ENCODE data around the gene UBASH3B.
A peak's percentile ranks its signal among the peaks of the same experiment; 100 is the strongest.

The UBASH3B gene

DNA sequence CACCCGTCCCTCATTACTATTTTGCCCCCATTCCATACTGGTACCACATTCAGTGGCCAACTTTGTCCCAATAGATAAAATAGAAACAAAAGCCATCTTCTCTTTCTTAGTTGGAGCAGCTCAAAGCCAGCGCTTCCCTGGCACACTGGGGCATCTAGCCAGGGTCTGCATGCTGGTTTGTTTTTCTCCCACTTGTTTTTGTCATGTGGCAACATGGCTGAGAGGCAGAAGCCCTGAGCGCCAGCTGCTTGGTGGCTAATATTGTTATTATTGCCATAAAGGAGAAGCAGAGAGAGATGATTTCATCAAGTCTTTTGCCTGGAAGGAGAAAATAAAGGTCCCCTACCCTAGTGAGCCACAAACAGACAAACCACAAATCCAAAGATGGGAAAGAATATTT, 134.4 kb downstream of the UBASH3B start:
- DNase-seq: no peak

DNA sequence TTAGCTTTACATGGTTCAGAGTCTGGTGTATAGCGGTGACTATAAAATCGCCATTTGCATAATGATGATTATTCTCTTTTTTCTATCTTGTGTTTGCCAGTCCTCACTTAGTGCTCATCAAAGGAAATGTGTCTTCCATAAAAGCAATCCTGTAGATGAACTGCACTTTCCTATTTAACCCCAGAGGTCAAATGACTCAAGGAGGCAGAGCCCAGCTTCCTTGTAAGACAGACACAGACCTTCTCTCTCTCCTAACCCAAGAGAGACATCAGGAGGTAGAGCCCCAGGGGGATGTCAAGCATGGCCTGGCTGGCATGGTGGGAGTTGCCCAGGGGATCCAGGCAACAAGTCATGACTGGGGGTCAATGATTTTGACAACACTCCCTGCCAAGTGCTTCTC, 135.9 kb downstream of the UBASH3B start:
- peak; percentile 35 to 56 for DNase-seq

DNA sequence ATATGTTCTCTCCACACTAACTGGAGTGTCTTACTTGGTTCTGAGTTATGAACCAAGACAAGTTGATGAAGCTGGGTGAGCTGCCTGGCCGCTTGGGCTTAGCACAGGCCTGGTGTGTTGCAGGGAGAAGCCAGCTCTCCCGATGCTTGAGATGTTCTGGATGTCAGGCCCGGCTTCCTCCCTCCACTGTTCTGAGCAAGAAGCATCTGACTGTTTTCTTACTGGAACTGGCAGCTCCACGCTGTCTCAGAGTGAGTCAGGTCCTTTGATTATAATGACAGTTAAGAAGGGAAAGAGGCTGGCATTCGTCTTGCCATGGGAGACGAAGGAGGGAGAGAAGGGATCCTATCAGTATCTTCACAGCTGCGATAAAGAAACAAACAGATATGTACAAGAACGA, 136.3 kb downstream of the UBASH3B start:
- DNase-seq: no peak

DNA sequence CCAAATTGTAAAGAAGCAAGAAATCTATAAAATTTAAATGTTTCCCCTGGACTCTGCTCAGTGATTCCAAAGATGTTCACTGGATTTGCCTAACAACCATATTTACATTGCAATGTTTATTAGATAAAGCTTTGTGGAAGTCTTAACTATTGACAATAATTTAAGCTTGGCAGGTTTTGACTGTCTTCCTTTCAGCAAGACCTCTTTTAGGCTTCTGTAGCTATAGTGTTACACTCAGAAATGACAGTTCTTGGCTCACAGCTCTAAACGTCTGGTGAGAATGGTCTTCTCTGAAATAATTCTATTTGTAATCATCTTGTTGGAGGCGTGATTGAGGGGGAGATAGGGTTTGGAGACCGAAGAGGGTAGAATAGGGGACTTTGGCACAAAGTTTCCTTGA, 138.0 kb downstream of the UBASH3B start:
- no peak for DNase-seq

DNA sequence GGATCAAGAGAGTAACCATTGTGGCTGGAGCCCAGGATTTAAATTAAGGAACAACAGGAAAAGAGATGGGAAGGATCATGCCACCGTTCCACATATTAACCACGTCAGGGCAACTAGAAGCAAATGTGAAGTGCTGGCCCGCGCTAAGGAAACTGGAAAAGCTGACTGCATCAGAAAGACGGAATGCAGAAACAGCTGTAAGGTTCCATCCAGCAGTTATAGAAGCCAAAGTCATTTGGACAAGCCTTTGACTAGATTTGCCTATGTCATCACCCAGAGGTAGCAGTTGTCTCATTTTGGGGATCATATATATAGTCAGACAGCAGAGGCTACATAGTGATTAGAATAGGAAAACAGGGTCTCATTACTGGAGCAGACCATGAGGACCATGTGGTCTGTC, 139.8 kb downstream of the UBASH3B start:
- DNase-seq: peak; percentile 52 to 70

DNA sequence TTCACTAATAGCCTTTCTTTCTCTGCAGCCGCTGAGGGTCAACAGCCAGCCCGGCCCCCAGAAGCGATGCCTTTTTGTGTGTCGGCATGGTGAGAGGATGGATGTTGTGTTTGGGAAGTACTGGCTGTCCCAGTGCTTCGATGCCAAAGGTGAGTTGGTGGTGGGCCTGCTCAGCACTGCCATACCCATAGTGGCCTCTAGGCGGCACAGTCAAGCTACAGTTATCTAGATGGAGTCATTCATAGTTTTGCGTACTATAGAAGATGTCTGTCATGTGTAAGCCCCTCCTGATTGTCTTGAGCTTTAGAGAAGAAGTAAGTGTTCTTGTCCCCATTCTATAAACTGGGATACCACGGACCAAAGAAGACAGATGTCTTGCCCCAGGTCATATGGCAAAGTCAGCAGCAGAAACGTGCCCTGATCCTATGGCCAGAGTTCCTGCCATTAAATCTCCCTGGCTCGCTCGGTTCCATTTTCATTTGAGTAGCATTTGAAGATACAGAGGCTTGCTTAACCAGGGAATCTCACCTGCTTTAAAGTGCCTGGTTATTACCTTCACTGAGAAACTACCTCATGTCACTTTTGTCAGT, 140.7 kb downstream of the UBASH3B start:
- peak; percentile 40 to 71 for DNase-seq

DNA sequence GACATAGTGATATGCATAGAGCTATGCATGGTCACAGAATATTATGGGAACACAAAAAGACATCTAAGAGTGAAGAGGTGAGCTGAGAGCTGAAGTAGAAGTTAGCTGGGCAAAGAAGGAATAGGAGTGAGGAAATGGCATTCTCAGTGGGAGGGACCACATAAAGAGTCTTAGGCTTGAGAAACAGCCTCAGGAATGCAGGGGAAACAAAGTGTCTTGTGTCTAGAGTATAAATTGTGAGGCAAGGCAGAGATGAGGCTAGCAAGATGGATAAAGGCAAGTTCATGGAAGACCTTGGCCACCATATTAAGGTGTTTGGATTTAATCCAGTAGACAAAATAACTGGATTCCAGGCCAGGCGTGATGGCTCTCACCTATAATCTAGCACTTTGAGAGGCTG, 142.1 kb downstream of the UBASH3B start:
- no peak for DNase-seq

DNA sequence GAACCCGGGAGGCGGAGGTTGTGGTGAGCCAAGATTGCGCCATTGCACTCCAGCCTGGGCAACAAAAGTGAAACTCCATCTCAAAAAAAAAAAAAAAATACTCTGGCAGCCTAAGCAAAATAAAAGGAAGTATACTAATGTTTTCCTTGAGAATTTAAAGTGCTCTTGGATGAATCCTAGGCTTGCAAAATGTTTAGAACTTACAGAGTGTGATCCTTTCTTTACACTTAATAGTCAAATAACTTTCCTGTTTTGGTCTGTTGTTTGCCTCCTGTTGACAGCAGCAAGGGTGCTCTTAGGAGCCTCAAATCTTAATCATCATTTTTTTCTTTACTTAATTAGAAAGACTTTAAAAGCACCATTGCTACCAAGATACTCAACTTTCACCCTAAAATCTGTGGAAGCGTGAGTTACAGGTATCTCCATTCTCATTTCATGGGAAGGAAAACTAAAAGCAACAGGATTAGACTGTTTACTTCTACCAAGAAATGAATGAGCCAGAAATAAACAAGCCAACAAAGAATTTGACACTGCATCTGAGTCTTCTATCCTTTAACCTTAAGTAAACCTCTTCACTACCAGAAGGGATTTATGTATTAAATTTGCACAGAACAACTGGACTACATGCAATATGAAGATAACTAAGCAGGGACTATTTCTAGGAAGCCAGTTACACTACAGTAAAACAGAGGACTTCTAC, 144.0 kb downstream of the UBASH3B start:
- DNase-seq: no peak

DNA sequence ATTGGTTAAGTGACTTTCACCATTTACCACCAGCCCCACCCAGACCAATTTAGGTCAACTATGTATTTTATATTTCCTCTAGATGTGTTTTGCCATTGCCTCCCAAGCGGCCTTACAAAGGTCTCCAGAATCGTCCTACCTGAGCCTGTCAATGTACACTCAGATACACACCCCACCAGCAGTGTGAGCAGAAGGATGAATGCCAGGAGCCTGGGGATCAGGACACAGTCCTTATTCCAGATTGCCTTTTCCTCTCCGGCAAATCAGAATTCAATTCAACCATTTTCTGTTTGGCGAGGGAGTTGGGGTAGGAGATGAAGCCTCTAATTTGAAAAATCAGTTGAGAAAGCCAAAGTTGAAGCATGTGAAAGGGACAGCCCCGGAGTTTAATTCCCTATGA, 147.4 kb downstream of the UBASH3B start:
- DNase-seq: no peak

DNA sequence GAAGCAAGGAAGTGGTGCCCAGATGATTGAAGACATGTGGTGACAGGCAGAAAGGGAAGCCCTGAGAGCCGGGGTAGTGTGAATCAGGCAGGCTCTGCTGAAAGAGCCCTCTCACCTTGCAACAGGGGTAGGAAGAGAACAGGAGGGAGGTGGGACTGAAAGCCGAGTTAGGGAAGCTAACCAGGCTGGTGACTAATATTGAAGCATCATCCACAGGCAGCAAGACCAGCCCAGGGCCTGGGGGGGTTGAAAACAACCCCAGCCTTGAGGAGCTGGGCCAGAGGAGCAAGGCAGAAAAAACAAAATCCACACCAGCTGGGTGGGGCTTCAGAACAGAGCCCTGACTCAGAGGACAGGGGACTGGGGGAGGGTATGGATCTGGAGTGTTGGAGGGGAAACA, 147.8 kb downstream of the UBASH3B start:
- no peak for DNase-seq

DNA sequence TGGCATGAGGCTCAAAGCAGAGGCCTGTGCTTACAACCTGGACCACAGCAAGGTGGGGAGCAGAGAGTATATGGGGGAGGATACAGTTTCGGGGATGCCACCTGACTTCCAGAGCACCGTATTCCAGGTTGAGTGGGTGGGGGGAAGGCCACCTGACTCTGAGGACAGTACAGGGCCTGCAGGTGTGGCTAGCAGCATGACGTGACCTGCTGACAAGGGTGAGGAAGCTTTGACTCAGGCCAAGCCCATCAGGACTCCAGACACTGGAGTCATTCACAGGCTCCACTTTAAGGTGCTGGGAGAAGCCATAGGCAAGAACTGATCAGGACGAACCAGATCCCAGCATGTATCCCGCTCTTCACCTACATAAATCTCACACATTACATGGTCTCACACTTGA, 148.2 kb downstream of the UBASH3B start:
- no peak for DNase-seq

DNA sequence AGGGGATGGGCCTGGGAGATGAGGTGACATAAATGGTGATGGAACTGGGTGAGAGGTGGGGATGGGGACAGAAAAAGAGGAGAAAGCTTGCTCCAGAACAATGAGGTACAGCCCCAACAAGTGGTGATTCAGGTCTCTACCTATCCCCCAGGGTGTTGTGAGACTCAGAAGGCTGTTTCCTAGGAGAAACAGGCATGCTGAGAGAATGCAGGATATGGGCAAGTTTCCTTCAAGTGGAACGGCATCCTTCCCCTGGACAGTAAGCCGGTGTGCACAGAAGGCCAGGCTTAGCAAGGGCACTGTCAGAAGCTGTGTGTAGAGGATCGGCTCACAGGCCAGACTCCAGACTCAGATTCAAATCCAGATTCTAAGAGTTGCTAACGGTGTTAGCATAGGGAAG, 148.6 kb downstream of the UBASH3B start:
- DNase-seq: no peak

DNA sequence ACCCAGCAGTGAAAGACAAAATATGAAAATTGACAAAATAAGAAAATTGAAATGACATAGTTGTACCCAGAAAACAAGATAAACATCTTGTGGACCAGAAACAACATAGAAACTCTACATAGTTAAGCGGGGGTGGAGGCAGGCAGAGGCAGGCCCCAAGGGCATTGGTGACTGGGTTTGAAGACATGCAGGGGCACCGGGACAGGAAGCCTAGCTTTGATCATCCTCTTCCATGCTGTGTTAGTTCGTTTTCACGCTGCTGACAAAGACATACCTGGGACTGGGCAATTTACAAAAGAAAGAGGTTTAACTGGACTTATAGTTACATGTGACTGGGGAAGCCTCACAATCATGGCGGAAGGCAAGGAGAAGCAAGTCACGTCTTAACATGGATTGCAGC, 149.3 kb downstream of the UBASH3B start:
- no peak for DNase-seq

DNA sequence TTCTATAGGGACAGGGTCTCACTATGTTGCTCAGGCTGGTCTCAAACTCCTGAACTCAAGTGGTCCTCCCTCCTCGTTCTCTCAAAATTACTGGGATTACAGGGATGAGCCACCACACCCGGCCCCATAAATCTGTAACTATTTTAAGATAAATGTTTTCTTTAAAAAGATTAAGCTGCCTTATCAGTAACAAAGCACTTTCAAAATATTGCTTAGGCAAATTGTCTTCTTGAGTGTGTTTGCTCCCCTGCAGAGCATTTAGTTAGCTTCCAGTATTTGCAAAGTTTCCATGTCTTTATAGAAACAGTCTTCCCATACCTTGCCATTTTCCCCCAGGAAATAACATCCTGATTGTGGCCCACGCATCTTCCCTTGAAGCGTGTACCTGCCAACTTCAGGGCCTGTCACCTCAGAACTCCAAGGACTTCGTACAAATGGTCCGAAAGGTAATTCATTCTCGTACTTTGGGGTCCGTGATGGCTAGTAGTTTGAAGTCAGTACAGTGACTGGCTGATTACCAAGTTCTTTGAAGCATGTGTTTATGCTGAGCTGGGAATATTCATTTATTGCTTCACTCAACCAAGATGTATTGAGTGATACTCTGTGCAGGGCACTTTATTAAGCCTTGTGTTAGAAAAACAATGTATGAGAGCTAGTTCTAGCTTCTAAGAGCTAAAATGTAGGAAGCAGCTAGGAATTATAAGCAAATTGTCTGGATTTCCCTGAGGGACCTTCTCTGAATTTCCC, 152.4 kb downstream of the UBASH3B start:
- DNase-seq: no peak

DNA sequence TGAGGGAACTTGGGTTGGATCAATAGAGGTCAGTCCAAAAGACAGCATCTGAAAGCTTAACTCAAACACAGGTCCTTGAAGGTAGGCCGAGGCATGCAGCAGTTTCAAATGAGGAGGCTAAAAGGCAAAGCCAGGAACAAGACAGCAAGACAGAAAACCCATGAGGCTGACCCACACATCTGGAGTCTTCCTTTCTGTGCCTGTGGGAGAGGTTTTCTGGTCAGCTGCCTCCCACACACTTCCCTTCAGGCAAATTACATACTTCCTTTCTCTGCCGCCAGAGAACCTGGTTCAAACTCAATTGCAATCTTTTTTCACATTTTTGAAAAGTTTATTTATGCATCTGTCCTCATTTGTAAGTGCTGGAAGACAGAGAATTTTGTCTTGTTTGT, 153.0 kb downstream of the UBASH3B start:
- DNase-seq: no peak

DNA sequence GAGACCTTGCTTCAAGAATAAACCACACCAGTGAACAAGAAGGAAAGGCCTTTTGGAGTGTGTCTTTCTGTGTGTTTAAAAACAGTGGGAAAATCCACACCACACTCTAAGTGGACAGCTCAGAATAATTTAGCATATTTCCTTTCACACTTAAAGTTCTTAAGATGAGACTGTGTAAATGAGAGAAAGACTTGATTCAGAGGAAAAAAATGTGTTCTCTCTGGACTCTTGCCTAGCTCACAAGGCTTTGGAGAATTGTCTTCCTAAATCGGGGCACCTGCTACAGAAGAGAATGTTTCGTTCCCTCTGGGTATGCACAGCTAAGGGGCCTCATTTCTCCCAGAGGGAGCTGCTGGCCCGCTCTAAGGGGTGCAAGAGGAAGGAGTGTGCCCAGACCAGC, 154.3 kb downstream of the UBASH3B start:
- no peak for DNase-seq

DNA sequence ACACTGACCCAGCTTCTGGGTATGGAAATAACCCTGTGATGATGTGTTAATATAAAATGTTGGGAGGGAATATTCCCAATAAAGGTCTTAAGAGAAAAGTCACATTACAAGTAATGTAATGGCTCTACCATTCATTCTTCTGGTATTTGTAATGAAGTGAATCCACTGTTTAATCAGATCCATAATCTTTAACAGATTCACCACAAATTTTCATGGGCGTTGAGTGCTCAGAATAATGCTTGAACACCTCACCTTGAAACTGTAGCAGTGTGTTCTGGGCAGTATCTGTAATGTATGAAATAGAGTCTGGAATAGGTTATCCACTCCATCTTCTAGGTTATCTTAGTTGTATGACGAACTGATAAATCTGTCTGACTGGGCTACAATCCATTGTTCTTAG, 156.2 kb downstream of the UBASH3B start:
- DNase-seq: no peak

DNA sequence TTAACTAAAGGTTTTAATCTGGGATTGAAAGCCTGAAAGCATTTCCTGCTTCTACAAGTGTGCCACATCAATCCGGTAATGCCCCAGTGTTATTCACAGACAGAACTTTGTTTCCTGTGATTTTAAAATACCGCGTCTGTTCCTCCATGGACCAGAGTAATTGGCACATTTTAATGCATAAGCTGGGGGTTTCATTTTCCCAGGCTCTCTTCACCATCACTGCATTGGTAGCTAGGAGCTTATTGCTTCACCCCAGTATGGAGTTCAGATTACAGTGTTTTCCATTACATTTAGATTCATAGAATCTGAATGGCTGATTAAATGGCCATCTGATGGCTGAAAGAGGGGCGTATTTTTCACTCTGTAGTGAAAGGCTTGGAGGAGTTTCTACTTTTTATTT, 157.1 kb downstream of the UBASH3B start:
- DNase-seq: no peak

DNA sequence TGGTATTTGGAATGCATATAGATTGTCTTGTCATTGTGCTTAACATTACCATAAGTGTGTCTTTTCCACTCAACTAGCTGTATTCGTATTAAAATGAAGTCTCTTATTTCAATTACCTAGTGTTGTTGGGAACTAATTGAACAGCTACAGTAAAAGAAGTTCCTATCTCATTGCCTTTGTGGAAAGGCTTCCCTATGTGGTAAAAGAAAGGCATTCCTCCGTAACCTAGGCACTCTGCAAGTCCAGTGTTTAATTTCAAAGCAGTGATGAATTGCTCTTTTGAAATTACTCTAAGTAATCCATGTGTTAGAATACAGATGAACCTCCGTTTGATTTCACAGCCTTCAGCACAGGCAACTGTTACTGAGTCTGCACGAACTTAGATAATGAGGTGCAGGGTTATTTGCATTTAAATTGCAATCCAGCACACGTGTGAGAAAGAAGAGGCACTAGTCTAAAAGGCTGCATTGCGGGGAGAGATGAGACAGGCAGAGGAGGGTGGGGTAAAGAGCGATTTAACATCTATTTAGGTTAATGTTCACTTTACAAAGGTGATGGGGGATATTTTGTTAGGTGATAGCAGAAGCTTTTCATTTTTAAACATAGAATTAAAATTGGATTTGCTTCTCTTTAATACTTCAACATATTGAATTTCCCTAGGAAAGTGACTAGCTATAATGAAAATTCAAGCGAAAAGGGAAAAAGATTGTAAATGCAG, 157.8 kb downstream of the UBASH3B start:
- DNase-seq: peak in 1 of 2 experiments; percentile 44

DNA sequence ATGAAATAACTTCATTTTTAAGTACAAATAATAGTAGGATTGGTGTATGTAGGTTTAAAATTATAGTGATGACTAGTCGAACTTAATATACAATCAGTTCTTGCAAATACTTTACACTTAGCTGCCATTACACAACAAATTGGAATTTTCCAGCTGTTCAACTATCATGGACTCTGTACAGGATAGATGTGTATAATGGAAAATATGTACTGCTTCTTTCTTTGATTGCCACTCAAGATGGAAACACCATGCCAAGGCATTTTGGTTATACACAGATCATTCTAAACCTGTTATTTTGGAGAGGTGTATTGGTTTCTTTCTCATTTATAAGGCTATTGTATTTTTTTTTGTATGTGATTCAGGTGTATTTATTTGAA, 158.4 kb downstream of the UBASH3B start:
- no peak for DNase-seq

DNA sequence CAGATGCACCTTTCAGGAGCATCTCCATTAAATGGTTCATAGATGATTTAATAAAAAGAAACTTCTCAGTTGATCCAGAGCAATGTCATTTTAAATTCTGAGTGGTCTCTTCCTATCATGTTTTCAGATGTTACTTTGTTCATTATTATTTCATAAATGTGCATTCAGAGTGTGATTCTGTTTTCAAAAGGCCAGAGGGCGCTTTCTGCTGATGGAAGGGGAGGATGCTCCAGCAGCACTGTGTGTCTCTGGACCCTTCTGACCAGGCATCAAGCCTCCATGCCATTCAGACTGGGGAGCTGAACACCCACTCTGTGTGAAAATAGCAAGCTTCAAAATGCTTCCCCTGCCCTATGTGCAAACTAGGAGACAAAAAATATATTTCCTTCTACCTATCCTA, 158.9 kb downstream of the UBASH3B start:
- peak in 1 of 2 experiments; percentile 43 for DNase-seq

DNA sequence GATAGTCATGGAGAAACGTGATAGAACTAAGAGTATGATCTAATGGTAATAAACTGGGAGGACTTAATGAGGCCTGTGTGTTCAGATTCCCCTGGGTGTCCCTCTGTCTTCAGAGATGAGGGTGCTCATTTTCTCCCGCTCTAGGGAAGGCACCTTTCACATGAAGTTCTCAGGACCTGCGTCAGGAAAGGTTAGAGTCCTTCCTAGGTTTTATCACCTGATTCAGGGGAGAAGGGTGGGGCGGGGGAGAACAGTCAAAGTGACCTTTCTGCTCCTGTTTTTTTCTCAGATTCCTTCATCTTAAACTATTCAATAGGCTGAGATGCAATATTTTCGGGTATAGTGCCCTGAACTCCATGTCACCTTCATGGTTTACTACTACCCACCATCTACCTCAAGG, 160.4 kb downstream of the UBASH3B start:
- no peak for DNase-seq

DNA sequence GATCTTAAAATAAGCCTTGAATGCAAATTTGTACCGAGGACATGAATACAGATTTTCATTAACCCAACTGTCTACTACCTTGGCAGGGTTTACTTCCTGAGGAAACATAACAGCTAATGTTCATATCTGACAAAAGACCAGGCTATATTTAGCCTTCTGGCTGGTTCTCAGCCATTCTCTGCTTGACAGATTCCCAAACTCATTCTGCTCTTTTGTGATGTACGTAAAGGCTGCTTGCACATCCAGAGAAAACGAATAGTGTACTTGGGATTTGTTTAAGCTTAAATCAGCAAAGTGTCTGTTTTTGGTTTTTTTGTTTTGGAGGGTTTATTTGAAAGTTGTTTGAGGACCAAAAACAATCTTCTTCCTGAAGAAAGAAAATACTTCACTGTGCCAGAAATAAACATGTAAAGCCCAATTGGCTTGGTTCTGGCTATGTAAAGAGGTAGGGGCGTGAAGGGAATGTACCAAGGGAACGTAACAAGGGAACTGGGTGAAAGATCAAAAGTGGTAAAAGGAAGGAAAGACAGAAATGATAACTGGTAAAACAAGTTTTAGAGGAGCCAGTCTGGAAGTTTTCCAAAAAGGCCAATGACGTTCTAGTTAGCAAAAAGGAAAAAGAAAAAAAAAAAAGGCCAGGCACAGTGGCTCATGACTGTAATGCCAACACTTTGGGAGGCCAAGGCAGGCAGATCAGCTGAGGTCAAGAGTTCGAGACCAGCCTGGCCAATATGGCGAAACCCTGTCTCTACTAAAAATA, 161.4 kb downstream of the UBASH3B start:
- DNase-seq: peak; percentile 66

All from NCI-H526 (cell line).